DMS53 treated with DMSO at 0.1 percent for 48 hours (cell line): ENCODE results near the gene ENTPD1.
"Not testable (repeated sequence)": the region's sequence is repeated elsewhere in the genome, so short reads cannot be mapped to it uniquely, and the experiment has no call there.

Source experiments
- DNase-seq: peaks from one replicate; lab custom pipeline; 2025; ENCODE audit not compliant: unreplicated experiment; lab: John Stamatoyannopoulos, UW

The ENTPD1 gene, protein sequence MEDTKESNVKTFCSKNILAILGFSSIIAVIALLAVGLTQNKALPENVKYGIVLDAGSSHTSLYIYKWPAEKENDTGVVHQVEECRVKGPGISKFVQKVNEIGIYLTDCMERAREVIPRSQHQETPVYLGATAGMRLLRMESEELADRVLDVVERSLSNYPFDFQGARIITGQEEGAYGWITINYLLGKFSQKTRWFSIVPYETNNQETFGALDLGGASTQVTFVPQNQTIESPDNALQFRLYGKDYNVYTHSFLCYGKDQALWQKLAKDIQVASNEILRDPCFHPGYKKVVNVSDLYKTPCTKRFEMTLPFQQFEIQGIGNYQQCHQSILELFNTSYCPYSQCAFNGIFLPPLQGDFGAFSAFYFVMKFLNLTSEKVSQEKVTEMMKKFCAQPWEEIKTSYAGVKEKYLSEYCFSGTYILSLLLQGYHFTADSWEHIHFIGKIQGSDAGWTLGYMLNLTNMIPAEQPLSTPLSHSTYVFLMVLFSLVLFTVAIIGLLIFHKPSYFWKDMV

DNA sequence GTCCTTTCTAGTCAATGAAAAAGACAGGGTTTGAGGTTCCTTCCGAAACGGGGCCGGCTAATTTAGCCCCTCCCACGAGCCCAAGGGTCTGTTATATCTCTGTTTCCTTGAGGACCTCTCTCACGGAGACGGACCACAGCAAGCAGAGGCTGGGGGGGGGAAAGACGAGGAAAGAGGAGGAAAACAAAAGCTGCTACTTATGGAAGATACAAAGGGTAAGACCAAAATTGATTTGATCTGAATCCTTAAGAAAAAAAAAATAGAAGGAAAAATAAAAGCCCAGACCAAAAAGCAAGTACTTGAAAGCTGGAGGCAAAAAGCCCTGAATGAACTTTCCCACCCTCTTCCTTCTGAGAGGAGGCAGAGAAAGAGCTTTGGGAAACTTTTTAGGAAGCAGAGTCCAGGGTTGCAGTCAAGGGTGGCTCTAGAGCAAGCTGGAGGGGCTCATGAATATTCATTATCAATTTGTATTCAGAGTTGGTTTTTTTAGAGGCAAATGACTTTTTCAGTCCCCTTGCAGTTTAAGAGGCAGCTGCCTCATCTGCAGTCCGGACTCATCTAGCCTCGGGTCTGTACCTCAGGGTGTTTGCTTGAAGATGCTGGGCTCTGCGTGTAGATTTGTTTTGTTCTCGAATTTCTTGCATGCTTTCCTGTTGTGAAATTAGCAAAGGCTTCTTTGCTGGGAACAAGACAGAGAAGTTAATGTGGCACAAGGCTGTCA is at the start of gene ENTPD1:
ENTPD1 (plus strand) TSS at position 123 of the 721 bp plus-strand sequence; CDS start at position 200, 77 bp downstream.
- no peak for DNase-seq

DNA sequence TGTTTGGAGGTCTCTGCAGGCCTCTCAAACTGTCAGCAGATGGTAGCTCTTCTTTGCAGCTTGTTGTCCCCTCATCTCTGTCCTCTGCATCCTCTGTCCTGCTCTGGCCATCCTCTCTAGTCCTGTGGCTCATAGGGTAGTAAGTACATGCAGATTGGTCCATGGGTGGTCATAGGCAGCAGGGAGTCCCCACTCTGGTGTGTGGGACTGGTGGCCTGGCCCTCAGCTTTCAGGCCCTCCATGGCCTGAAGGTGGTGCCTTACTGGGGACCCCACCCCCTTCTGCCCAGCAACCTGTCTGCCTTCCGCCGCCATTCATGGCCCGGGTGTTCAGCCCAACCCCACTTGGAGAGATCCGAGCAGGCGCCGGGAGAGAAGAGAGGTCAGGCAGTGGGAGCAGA is 49.4 kb upstream of the ENTPD1 start:
- DNase-seq: no peak

GRCh38 chr10:95706990-95707389 is 49.0 kb upstream of the ENTPD1 start:
- DNase-seq: no peak

DNA sequence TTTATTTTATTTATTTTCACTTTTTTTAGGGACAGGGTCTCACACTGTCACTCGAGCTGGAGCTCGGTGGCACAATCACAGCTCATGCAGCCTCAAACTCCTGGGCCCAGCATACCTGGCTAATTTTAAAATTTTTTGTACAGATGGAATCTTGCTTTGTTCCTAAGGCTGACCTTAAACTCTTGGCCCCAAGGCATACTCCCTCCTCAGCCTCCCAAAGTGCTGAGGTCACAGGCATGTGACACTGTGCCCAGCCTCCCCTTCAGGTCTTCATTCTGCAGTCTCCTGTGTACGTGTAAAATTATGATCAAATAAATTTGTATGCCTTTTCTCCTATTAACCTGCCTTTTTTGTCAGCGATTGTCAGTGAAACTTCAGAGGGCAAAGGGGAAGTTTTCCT is 44.5 kb upstream of the ENTPD1 start:
- DNase-seq: no peak

DNA sequence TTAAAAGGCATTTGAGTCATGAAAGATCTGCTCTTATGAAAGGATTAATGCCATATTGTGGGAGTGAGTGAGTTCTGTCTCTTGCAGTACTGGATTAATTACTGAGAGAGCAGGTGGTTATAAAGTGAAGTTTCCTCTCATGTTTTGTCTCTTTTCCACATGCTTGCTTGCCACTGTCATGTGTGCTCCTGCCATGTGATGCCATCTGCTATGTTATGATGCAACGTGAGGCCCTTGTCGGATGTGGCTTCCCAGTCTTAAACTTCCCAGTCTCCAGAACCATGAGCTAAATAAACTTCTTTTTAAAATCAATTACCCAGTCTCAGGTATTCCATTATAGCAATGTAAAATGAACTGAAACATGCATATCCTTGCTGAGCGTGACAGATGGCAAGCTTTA is 39.5 kb upstream of the ENTPD1 start:
- DNase-seq: no peak

DNA sequence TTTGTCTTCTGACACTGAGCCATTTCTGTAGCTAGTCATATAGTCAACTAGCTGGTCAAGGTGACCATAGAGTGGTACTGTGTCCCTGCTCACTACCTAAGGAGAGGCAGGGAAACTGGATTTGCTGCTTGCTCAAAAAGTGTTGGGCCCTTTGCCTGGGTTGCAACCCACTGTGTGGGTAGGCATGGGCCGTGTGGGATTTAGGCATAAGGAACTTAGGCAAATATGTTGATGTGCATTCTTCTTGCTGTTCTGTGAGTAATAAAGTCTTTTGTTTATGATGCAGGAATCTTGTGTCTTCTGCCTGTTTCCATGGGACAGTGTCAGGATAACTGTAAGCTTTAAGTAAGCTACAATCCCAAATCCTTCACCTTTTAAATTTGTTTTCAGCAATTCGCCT is 39.1 kb upstream of the ENTPD1 start:
- no peak for DNase-seq

GRCh38 chr10:95720745-95721144 is 35.2 kb upstream of the ENTPD1 start:
- not testable (repeated sequence) for DNase-seq

- not testable (repeated sequence) for DNase-seq
Measured at GRCh38 chr10:95722496-95722895, 33.5 kb upstream of the ENTPD1 start.

GRCh38 chr10:95728526-95728925 is 27.4 kb upstream of the ENTPD1 start:
- DNase-seq: no peak

- DNase-seq: no peak
Measured at GRCh38 chr10:95729323-95730055, 26.5 kb upstream of the ENTPD1 start.

- no peak for DNase-seq
Measured at GRCh38 chr10:95730233-95730632, 25.7 kb upstream of the ENTPD1 start.

- DNase-seq: not testable (repeated sequence)
Measured at GRCh38 chr10:95732907-95733306, 23.1 kb upstream of the ENTPD1 start.

GRCh38 chr10:95739056-95739455 is 16.9 kb upstream of the ENTPD1 start:
- no peak for DNase-seq

DNA sequence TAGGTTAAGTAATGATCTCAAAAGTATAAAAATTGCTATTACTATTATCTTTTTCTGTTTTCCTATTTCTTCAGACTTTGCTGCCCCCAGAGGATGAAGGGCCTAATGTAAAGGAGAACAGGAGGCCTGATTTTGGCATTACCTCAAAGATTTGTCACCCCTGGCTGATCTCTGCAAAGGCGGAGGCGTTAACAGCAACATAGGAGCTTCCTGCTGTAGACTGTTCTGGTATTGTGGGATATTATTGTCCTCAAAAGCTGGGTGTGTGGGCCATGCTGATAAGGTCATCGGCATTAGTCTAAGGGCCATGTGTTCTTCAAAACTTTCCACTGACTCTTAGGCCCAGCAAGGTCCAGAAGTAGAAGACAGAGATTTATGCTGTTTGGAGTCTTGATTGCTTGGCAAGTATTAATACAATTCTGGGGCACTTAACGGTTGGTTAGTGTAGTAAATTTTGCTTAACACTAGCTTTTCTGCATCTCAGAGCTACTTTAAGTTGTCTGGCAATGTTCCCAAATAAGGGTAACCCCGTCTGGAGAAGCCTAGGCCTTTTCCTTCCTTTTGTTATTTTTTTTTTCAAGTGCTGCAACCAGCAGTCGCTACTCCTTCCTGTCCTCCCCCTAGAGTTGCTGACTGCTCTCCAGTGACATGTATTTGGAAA is 14.0 kb upstream of the ENTPD1 start:
- DNase-seq: peak; percentile 34

- DNase-seq: peak; percentile 80
Measured at GRCh38 chr10:95742485-95742884, 13.5 kb upstream of the ENTPD1 start.

- no peak for DNase-seq
Measured at GRCh38 chr10:95742962-95743535, 12.9 kb upstream of the ENTPD1 start.

DNA sequence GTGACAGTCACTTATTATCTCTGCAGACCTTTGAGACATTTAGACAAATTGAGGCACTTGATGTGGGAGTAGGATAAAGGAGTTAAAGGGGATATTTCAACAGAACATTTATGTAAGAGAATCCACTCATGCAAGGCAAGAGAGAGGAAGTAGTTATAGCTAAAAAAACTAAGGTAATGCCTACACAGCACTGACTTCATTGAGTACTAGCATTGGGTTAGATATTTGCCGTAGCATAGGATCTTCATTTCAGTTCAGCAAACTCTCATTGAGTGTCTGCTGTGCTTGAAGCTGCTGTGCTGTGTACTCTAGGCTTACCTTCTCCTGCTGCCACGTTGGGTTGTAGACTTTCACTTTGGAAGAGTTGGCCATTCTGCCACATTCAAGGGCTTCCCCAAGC is 10.5 kb upstream of the ENTPD1 start:
- DNase-seq: no peak

DNA sequence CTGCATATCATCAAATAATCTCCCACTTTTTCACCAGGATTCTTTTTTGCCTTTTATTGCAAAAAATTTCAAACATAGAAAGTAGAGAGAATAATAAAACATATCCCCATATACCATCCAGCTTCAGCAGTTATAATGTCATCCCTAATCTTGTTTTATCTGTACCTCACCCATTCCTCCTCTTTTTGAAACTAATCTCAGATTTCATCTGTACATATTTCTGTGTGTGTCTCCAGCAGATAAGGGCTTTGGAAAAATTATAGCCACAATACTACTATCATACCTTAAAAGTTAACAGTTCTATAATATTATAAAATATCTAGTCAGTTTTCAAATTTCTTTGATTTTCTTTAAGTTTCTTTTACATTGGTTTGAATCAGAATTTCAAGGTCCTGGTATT is 7.6 kb upstream of the ENTPD1 start:
- no peak for DNase-seq

DNA sequence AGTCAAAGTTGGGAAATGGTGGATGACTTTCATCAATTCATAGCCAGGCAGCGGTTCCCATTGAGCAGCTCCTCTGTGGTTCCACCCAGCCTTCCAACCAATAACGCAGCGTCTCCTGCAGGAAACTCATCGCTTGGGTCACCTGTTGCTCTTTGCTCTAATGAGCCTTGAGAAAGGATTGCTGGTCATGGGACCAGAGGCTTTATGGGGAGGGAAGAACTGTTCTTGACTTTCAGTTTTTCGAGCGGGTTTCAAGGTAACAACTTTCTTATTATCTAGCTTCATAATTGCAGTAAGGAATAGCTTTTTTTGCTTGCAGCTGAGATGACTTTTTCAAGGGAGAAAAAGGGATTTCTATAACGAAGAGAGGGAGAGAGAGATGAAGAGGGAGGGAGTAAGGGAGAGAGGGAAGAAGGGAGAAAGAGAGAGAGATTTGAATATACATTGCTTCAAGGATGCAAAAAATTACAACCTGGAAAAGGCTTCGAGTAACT is 405 bp upstream of the ENTPD1 start:
- no peak for DNase-seq
